Loucy (cell line): ENCODE results near the gene MEGF6.

ENCODE experiments used
- H2AFZ ChIP-seq: fragments of 200-600 bp; sonication (generic); 2 replicates; pipeline ENCODE4 v1.6.0; 2016; ENCODE audit warnings: antibody characterized with exemption, mild to moderate bottlenecking, low read length, moderate library complexity
- H3F3A ChIP-seq: fragments of 200-600 bp; 2 replicates; pipeline ENCODE4 v1.6.0; 2016; ENCODE audit warnings: antibody characterized with exemption, low read depth, mild to moderate bottlenecking
- H3K27me3 ChIP-seq: fragments of 200-600 bp; sonication (generic); 2 replicates; pipeline ENCODE4 v1.6.1; 2014; ENCODE audit warnings: low read length, mild to moderate bottlenecking; ENCODE audit not compliant: insufficient read depth, poor library complexity, severe bottlenecking
- H3K36me3 ChIP-seq: fragments of 200-600 bp; sonication (generic); 2 replicates; pipeline ENCODE4 v1.6.1; 2016; ENCODE audit warnings: low read length; ENCODE audit not compliant: insufficient read depth
- H3K4me1 ChIP-seq: fragments of 200-600 bp; sonication (generic); 2 replicates; pipeline ENCODE4 v1.5.1; 2014; ENCODE audit warnings: low read length, mild to moderate bottlenecking; ENCODE audit not compliant: insufficient read depth, poor library complexity, severe bottlenecking
- H3K4me2 ChIP-seq: fragments of 200-600 bp; sonication (generic); 2 replicates; pipeline ENCODE4 v1.6.0; 2014; ENCODE audit warnings: antibody characterized with exemption, low read length, low read depth, mild to moderate bottlenecking; ENCODE audit not compliant: poor library complexity, severe bottlenecking
- H3K4me3 ChIP-seq: fragments of 200-600 bp; sonication (generic); 2 replicates; pipeline ENCODE4 v1.5.1; 2014; ENCODE audit warnings: low read length, mild to moderate bottlenecking, mixed read lengths; ENCODE audit not compliant: poor library complexity, severe bottlenecking
- H3K79me2 ChIP-seq: fragments of 200-600 bp; sonication (generic); 2 replicates; pipeline ENCODE4 v1.6.1; 2014; ENCODE audit warnings: low read length; ENCODE audit not compliant: insufficient read depth
- H3K9ac ChIP-seq: fragments of 200-600 bp; sonication (generic); 2 replicates; pipeline ENCODE4 v1.6.0; 2014; ENCODE audit warnings: mild to moderate bottlenecking, low read depth, low read length, moderate library complexity; ENCODE audit not compliant: poor library complexity, severe bottlenecking
- H3K9me2 ChIP-seq: fragments of 200-600 bp; sonication (generic); replicated peaks from 2 replicates; pipeline ENCODE4 v1.6.1; 2016; ENCODE audit warnings: low read depth, low read length, mixed read lengths
- H3K9me3 ChIP-seq: fragments of 200-600 bp; sonication (generic); 2 replicates; pipeline ENCODE4 v1.6.1; 2014; ENCODE audit warnings: mild to moderate bottlenecking, antibody characterized with exemption, low read length, low read depth; ENCODE audit not compliant: insufficient read depth
- H4K20me1 ChIP-seq: fragments of 200-600 bp; sonication (generic); 2 replicates; pipeline ENCODE4 v1.6.0; 2014; ENCODE audit warnings: antibody characterized with exemption, low read length, mild to moderate bottlenecking; ENCODE audit not compliant: insufficient read depth, poor library complexity, severe bottlenecking
- EZH2phosphoT487 ChIP-seq: fragments of 200-600 bp; IDR thresholded peaks from 2 replicates; pipeline ENCODE4 v1.6.1; 2018; ENCODE audit warnings: antibody characterized with exemption, mild to moderate bottlenecking, moderate library complexity, borderline replicate concordance
- TF ChIP-seq, protein P1 (sequence below): fragments of 200-600 bp; sonication (generic); conservative IDR thresholded peaks from 2 replicates; pipeline ENCODE4 v1.5.1; 2014; ENCODE audit warnings: mild to moderate bottlenecking, antibody characterized with exemption, low read length

MEGF6 gene

DNA sequence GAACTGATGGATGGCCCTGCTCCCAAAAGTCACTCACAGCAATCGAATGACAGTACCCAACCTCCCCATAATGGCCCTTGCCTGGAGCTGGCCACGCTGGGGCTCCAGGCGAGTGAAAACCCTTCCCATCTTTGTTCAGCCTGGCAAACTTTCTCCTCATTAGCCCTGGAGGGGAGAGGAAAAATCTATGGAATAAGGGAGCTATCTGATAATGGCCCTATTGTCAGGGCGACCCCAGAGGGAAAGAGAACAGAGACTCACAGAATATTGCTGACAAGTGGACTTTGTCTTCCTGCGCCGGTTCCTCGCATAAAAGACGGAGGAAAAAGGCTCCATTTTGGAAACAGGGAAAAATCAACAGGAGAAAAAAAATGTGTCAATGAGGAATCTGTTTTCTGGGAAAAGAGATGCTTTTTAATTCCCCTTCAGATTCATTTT, 169.9 kb downstream of the MEGF6 start:
- Histone ChIP-seq H3F3A (no peaks in the 10 kb centered on the region), H3K9me3 (no peaks in the 10 kb centered on the region), H3K36me3 (no peaks in the 10 kb centered on the region), H3K4me2 (no peak overlapping the region), H2AFZ (no peak overlapping the region), H3K27me3 (no peaks in the 10 kb centered on the region), H3K4me3 (no peak overlapping the region), H3K9ac (no peak overlapping the region), H3K4me1 (no peaks in the 10 kb centered on the region), H3K9me2 (no peaks in the 10 kb centered on the region), H4K20me1 (no peaks in the 10 kb centered on the region), H3K79me2 (no peaks in the 10 kb centered on the region)
- no peak for TF ChIP-seq EZH2phosphoT487
- TF ChIP-seq, protein P1, sequence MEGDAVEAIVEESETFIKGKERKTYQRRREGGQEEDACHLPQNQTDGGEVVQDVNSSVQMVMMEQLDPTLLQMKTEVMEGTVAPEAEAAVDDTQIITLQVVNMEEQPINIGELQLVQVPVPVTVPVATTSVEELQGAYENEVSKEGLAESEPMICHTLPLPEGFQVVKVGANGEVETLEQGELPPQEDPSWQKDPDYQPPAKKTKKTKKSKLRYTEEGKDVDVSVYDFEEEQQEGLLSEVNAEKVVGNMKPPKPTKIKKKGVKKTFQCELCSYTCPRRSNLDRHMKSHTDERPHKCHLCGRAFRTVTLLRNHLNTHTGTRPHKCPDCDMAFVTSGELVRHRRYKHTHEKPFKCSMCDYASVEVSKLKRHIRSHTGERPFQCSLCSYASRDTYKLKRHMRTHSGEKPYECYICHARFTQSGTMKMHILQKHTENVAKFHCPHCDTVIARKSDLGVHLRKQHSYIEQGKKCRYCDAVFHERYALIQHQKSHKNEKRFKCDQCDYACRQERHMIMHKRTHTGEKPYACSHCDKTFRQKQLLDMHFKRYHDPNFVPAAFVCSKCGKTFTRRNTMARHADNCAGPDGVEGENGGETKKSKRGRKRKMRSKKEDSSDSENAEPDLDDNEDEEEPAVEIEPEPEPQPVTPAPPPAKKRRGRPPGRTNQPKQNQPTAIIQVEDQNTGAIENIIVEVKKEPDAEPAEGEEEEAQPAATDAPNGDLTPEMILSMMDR = no peak

DNA sequence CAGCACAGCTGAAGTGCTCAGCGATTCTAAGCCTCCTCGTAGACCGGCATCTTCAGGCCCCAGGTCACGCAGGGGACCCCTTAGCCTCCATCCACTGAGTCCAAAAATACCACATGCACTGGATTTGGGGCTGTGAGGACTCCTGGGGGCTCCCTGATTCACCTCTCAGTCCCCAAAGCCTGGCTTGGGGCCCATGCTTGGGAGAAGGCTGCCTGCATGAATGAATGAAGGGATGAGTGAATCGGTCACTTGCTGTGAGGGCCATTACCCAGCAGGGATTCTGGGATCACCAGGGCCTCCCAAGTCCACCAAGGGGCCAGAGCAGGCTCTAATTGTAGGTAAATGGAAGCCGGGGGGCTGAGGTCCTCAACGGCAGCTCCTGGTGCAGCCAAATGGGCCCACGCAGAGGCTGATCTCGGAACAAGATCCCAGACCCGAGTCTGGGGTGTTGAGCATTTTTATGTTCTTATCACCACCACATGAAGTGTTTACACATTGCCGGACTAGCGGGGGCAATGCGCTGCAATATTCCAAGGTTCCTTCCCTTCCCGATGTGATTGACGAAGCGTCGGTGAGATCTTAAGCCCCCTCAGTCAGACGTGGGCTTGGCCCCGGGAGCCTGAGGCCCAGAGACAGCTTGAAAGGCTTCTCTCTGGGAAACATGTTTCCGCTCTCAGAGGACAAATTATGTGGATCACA, 170.4 kb downstream of the MEGF6 start:
- no peaks in the 10 kb centered on the region for H3K27me3 ChIP-seq
- H3K4me2 ChIP-seq = no peak overlapping the region
- H3K9ac ChIP-seq = no peak overlapping the region
- H3K79me2 ChIP-seq = no peaks in the 10 kb centered on the region
- H3K4me1 ChIP-seq = no peaks in the 10 kb centered on the region
- H2AFZ ChIP-seq = no peak overlapping the region
- no peak overlapping the region for H3K4me3 ChIP-seq
- no peaks in the 10 kb centered on the region for H3K9me2 ChIP-seq
- H3F3A ChIP-seq = no peaks in the 10 kb centered on the region
- no peak for TF ChIP-seq EZH2phosphoT487
- TF ChIP-seq, protein P1 = no peak
- no peaks in the 10 kb centered on the region for H3K36me3 ChIP-seq
- H3K9me3 ChIP-seq = no peaks in the 10 kb centered on the region
- H4K20me1 ChIP-seq = no peaks in the 10 kb centered on the region

DNA sequence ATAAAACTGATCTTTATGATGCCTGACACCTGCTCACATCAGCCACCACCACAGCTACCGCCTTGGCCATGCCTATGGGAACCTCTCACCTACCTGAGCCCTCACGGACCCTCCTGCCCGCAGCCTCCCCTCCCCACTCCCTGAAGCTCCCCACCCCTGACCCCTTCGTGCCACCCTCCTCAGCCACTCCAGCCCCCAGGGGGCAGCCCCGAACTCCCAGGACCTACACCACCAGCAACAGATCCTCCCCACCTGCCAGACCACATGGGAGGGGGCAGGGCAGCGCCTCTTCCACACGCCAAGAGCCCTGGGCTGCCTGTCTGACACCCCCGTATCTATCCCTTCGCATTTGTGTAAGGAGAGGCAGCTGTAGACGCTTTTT, 171.0 kb downstream of the MEGF6 start:
- no peak overlapping the region for H3K4me2 ChIP-seq
- no peaks in the 10 kb centered on the region for H3K27me3 ChIP-seq
- no peaks in the 10 kb centered on the region for H3K9me2 ChIP-seq
- no peak overlapping the region for H3K9ac ChIP-seq
- TF ChIP-seq, protein P1 = no peak
- no peak for TF ChIP-seq EZH2phosphoT487
- H3K36me3 ChIP-seq = no peaks in the 10 kb centered on the region
- no peaks in the 10 kb centered on the region for H3K79me2 ChIP-seq
- H3K4me3 ChIP-seq = no peak overlapping the region
- H2AFZ ChIP-seq = no peak overlapping the region
- H3F3A ChIP-seq = no peaks in the 10 kb centered on the region
- no peaks in the 10 kb centered on the region for H3K9me3 ChIP-seq
- no peaks in the 10 kb centered on the region for H4K20me1 ChIP-seq
- no peaks in the 10 kb centered on the region for H3K4me1 ChIP-seq
